ENCODE results near the gene SCT.

Gene SCT

DNA sequence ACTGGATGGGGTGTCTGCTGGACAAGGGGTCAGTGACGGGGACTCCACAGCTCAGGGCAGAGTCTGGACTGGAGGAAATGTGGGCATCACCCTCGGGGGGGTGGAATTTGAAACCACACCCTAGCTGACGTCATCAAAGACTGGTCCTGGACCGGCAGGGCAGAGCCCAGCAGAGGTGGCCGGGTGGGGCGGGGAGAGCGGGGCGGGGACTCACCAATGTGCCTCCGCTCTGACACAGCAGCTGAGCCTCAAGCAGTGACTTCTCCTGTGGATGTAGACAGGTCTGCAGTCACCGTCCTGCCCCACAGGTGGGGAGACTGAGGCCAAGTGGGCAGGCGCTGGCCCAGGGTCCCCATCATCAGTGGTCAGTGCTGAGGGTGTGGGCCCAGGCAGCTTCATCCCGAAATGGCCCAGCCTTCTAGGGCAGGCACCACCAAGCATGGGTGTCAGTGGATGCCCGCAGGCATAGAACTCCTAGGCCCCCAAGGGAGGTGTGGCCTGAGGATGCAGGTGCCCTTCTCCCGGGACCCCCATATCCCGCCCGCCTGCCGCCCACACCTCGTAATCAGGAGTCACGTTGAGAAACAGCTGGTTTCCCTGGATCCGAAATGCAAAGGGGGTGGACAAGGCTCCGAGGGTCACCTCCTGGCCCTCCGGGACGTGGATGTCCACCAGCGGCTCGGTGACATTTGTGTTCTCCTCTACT is 2.8 kb downstream of the SCT start:
- Histone ChIP-seq H2BK120ac (ENCODE audit: insufficient read depth, low read length, poor library complexity) (no peak overlapping the region), H4K91ac (ENCODE audit: low read depth, low read length) (no peak overlapping the region), H3K4me3 (ENCODE audit: low read depth, low read length) (no peak overlapping the region), H3K14ac (ENCODE audit: low read length) (no peak overlapping the region), H3K4ac (ENCODE audit: low read depth, low read length) (no peak overlapping the region), H4K12ac (ENCODE audit: low read depth, low read length) (no peak overlapping the region), H4K8ac (ENCODE audit: low read depth, low read length) (no peak overlapping the region), H3K9me3 (ENCODE audit: insufficient read depth, low read depth, low read length) (peaks cover 1% of the 10 kb centered on the region), H3K4me1 (ENCODE audit: control insufficient read depth in 1 of 2, insufficient read depth in 2 of 2, low read length in 2 of 2) (peaks cover 0 to 7% of the 10 kb centered on the region in 2 experiments), H3K79me2 (ENCODE audit: control insufficient read depth, insufficient read depth, low read length, poor library complexity) (no peaks in the 10 kb centered on the region), H2BK12ac (ENCODE audit: low read length) (no peak overlapping the region), H3K36me3 (ENCODE audit: control insufficient read depth in 1 of 2, insufficient read depth in 2 of 2, low read length in 2 of 2) (peaks cover 4 to 8% of the 10 kb centered on the region in 2 experiments), H2BK5ac (ENCODE audit: low read depth, low read length, poor library complexity) (no peak overlapping the region), H3K23ac (ENCODE audit: low read length) (no peak overlapping the region), H3K79me1 (ENCODE audit: low read length) (no peaks in the 10 kb centered on the region), H3K18ac (ENCODE audit: low read length) (no peak overlapping the region), H2AFZ (ENCODE audit: insufficient read depth, low read length, poor library complexity) (no peak overlapping the region), H2AK5ac (ENCODE audit: low read length) (no peak overlapping the region), H3K27me3 (ENCODE audit: insufficient read depth, low read length) (peaks cover 5% of the 10 kb centered on the region), H3K4me2 (ENCODE audit: low read length) (no peak overlapping the region), H3K9ac (ENCODE audit: low read length) (no peak overlapping the region), H3K27ac (ENCODE audit: low read depth, low read length) (no peak overlapping the region)
- WGBS (ENCODE audit: extremely low coverage, insufficient coverage, insufficient read length), result no CpG with 5 or more reads among the region's 25 CpGs
- DNase-seq, result peak; percentile 23 to 72

DNA sequence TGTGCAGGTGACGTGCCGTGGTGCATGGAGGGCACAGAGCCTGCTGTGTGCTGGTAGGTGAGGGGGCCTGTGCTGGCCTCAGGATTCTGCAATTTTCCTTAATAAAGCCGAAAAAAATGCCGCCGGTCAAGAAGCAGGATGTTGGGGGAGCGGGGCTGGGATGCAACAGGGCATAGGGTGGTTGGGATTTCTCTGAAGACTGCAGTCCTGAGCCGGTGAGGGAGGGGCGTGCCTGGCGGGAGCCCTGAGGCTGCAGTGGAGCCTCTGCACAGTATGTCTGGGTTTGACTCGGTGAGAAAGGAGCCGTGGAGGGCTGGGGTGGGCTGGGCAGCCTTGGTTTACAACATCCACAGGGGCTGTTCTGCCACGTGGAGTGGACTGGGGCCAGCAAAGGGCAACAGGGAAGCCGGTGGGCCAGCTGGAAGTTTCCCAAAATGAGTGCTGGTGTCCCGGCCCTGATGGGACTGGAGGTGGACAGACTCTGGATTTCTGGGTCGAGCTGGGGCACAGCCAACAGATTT is 3.6 kb downstream of the SCT start:
- Histone ChIP-seq H2BK5ac (ENCODE audit: low read depth, low read length, poor library complexity) (no peak overlapping the region), H3K27me3 (ENCODE audit: insufficient read depth, low read length) (peaks cover 5% of the 10 kb centered on the region), H3K79me2 (ENCODE audit: control insufficient read depth, insufficient read depth, low read length, poor library complexity) (no peaks in the 10 kb centered on the region), H2AFZ (ENCODE audit: insufficient read depth, low read length, poor library complexity) (no peak overlapping the region), H4K12ac (ENCODE audit: low read depth, low read length) (no peak overlapping the region), H4K8ac (ENCODE audit: low read depth, low read length) (no peak overlapping the region), H2BK12ac (ENCODE audit: low read length) (no peak overlapping the region), H3K18ac (ENCODE audit: low read length) (no peak overlapping the region), H3K27ac (ENCODE audit: low read depth, low read length) (no peak overlapping the region), H3K4me1 (ENCODE audit: control insufficient read depth in 1 of 2, insufficient read depth in 2 of 2, low read length in 2 of 2) (peaks cover 0 to 6% of the 10 kb centered on the region in 2 experiments), H4K91ac (ENCODE audit: low read depth, low read length) (no peak overlapping the region), H3K9me3 (ENCODE audit: insufficient read depth, low read depth, low read length) (peaks cover 1% of the 10 kb centered on the region), H3K4me3 (ENCODE audit: low read depth, low read length) (no peak overlapping the region), H2AK5ac (ENCODE audit: low read length) (no peak overlapping the region), H2BK120ac (ENCODE audit: insufficient read depth, low read length, poor library complexity) (no peak overlapping the region), H3K23ac (ENCODE audit: low read length) (no peak overlapping the region), H3K4me2 (ENCODE audit: low read length) (no peak overlapping the region), H3K14ac (ENCODE audit: low read length) (no peak overlapping the region), H3K79me1 (ENCODE audit: low read length) (no peaks in the 10 kb centered on the region), H3K4ac (ENCODE audit: low read depth, low read length) (no peak overlapping the region), H3K9ac (ENCODE audit: low read length) (no peak overlapping the region), H3K36me3 (ENCODE audit: control insufficient read depth in 1 of 2, insufficient read depth in 2 of 2, low read length in 2 of 2) (peaks cover 6 to 9% of the 10 kb centered on the region in 2 experiments)
- DNase-seq, result no peak
- WGBS (ENCODE audit: extremely low coverage, insufficient coverage, insufficient read length), result no CpG with 5 or more reads among the region's 15 CpGs

DNA sequence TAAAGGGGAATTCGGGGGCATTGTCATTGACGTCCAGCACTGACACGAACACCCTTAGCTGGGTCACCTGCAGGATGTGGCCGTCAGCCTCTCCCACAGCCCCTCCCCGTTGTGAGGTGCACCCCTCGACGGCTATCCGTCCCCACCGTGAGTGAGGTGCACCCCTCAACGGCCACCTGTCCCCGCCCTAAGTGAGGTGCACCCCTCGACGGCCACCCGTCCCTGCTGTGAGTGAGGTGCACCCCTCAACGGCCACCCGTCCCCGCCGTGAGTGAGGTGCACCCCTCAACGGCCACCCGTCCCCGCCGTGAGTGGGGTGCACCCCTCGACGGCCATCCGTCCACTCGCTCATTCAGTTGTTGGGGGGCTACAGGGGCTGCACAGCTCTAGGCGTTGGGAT is 5.1 kb downstream of the SCT start:
- no peak for DNase-seq
- Histone ChIP-seq H3K4me1 (ENCODE audit: control insufficient read depth in 1 of 2, insufficient read depth in 2 of 2, low read length in 2 of 2) (peaks cover 0 to 2% of the 10 kb centered on the region in 2 experiments), H3K18ac (ENCODE audit: low read length) (no peak overlapping the region), H4K12ac (ENCODE audit: low read depth, low read length) (no peak overlapping the region), H3K9ac (ENCODE audit: low read length) (no peak overlapping the region), H3K23ac (ENCODE audit: low read length) (no peak overlapping the region), H3K14ac (ENCODE audit: low read length) (no peak overlapping the region), H2BK120ac (ENCODE audit: insufficient read depth, low read length, poor library complexity) (no peak overlapping the region), H2AK5ac (ENCODE audit: low read length) (no peak overlapping the region), H3K4ac (ENCODE audit: low read depth, low read length) (no peak overlapping the region), H3K36me3 (ENCODE audit: control insufficient read depth in 1 of 2, insufficient read depth in 2 of 2, low read length in 2 of 2) (peaks cover 15 to 16% of the 10 kb centered on the region in 2 experiments), H3K4me2 (ENCODE audit: low read length) (no peak overlapping the region), H2BK5ac (ENCODE audit: low read depth, low read length, poor library complexity) (no peak overlapping the region), H3K79me2 (ENCODE audit: control insufficient read depth, insufficient read depth, low read length, poor library complexity) (no peaks in the 10 kb centered on the region), H4K91ac (ENCODE audit: low read depth, low read length) (no peak overlapping the region), H3K4me3 (ENCODE audit: low read depth, low read length) (peak overlapping the region; percentile 23), H3K27ac (ENCODE audit: low read depth, low read length) (no peak overlapping the region), H2AFZ (ENCODE audit: insufficient read depth, low read length, poor library complexity) (no peak overlapping the region), H2BK12ac (ENCODE audit: low read length) (no peak overlapping the region), H3K9me3 (ENCODE audit: insufficient read depth, low read depth, low read length) (peaks cover 3% of the 10 kb centered on the region), H4K8ac (ENCODE audit: low read depth, low read length) (no peak overlapping the region), H3K79me1 (ENCODE audit: low read length) (no peaks in the 10 kb centered on the region), H3K27me3 (ENCODE audit: insufficient read depth, low read length) (peaks cover 5% of the 10 kb centered on the region)
- no CpG with 5 or more reads among the region's 27 CpGs for WGBS (ENCODE audit: extremely low coverage, insufficient coverage, insufficient read length)

DNA sequence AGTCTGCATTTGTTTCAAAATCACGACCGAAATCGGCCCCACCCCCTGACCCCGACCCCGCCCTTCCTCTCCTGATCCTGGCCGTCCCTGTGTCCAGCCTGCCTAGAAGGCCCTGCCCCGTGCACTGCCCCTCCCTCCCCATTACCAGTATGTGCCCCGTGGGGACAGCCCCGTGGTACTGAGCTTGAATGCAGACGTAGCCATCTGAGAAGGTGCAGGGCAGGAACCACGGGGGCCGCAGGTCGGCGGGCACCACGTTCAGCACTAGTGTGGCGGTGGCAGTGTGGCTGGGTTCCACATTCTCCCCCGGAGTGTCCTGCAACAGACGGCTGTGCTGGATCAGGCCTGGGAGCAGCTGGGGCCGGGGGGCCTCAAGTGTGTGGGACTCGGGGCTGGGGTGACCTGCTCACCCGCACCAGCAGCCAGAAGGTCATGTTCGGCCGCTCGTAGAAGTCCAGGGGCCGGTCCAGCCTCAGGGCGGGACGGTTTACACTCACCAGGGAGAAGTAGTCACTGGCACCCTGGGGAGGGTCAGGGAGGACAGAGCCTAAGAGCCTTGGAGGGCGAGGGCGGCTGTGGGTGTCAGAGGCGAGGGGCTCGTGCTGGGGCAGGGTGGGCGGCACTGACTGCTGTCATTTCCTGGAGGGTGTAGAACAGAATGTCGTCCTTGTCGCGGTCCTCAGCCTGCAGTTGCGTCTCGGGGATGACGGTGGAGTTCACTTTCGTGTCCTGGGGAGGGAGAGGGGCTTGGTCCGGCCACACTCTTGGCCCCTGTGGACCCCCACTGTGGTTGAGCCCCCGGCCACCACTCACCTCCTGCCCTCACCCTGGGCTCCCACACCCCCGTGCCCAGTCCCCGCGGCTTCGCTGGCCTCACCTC is 5.8 kb downstream of the SCT start:
- WGBS (ENCODE audit: extremely low coverage, insufficient coverage, insufficient read length), result no CpG with 5 or more reads among the region's 45 CpGs
- Histone ChIP-seq H3K9me3 (ENCODE audit: insufficient read depth, low read depth, low read length) (peaks cover 3% of the 10 kb centered on the region), H4K8ac (ENCODE audit: low read depth, low read length) (no peak overlapping the region), H2BK5ac (ENCODE audit: low read depth, low read length, poor library complexity) (no peak overlapping the region), H3K4me3 (ENCODE audit: low read depth, low read length) (no peak overlapping the region), H2BK120ac (ENCODE audit: insufficient read depth, low read length, poor library complexity) (no peak overlapping the region), H4K12ac (ENCODE audit: low read depth, low read length) (no peak overlapping the region), H3K79me1 (ENCODE audit: low read length) (no peaks in the 10 kb centered on the region), H3K4ac (ENCODE audit: low read depth, low read length) (no peak overlapping the region), H4K91ac (ENCODE audit: low read depth, low read length) (no peak overlapping the region), H2BK12ac (ENCODE audit: low read length) (no peak overlapping the region), H2AFZ (ENCODE audit: insufficient read depth, low read length, poor library complexity) (no peak overlapping the region), H3K36me3 (ENCODE audit: control insufficient read depth in 1 of 2, insufficient read depth in 2 of 2, low read length in 2 of 2) (peaks cover 15 to 16% of the 10 kb centered on the region in 2 experiments), H3K18ac (ENCODE audit: low read length) (no peak overlapping the region), H3K4me2 (ENCODE audit: low read length) (no peak overlapping the region), H3K23ac (ENCODE audit: low read length) (no peak overlapping the region), H3K14ac (ENCODE audit: low read length) (no peak overlapping the region), H3K27ac (ENCODE audit: low read depth, low read length) (no peak overlapping the region), H3K4me1 (ENCODE audit: control insufficient read depth in 1 of 2, insufficient read depth in 2 of 2, low read length in 2 of 2) (no peaks in the 10 kb centered on the region), H2AK5ac (ENCODE audit: low read length) (no peak overlapping the region), H3K27me3 (ENCODE audit: insufficient read depth, low read length) (no peaks in the 10 kb centered on the region), H3K9ac (ENCODE audit: low read length) (no peak overlapping the region), H3K79me2 (ENCODE audit: control insufficient read depth, insufficient read depth, low read length, poor library complexity) (no peaks in the 10 kb centered on the region)
- DNase-seq, result peak in 1 of 2 donors; percentile 21
